Measurements from ENCODE around the gene TBX5.

Gene TBX5

DNA sequence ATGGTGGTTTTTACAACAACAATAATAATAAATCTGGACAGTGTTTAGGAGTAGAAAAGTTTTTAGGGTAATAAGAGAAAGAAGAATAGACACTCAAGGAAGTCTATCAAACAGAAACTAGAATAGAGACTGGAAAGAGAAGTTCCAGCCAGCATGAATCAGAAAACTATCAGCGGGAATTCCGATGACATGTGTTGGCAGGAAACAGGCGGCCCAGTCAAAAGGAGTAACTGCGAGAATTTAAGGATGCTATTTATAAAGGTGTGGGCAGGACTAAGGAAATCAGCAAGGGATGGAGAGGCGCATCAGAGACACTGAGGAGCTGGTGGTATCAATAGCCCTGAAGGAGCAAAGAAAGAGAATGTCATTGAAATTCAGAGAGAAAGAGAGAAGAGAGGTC lies 89.9 kb downstream of the TBX5 start:
- no peak for DNase-seq

DNA sequence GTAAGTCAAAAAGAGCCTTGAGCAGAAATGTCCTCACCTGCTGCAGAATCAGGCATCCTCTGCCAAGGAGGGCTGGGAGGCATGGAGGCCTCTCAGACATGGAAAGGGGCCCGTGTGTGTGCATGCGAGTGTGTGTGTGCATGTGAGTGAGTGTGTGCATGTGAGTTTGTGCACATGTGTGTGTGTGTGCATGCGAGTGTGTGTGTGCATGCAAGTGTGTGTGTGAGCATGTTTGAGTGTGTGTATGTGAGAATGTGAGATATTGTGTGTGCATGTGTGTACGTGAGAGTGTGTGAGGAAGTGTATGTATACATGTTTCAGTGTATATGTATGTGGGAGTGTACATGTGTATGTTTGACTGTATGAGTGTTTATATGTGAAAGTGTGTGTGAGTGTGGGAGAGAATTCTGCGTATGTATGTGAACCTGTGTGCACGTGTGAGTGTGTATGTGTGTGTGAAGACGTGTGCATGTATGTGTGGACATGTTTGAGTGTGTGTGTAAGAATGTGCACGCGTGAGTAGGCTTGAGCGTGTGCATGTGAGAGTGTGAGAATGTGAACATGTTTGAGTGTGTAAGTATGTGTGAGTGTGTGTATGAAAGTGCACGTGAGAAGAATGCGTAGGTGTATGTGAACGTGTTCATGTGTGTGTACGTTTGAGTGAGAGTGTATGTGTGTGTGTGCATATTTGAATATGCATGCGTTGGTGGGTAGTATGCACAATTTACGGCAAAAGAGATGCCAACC lies 90.8 kb downstream of the TBX5 start:
- DNase-seq = no peak

DNA sequence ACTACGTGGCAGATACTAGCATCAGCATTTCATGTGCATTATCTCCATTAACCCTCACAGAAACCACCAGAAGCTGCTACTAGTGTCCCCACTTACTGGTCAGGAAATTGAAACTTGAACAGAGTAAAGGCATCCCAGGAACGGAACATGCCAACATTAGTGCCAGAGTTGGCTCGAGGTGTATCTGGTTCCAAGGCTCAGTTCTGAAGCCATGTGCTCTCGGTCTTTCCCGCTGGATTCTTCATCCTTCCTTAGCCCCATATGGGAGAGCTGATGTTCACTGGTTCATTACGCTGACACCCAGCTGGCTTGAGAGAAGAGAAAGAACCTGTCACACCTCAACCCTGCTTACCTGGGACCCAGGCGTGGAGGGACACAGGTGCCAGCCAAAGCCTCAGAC lies 91.5 kb downstream of the TBX5 start:
- DNase-seq = no peak

DNA sequence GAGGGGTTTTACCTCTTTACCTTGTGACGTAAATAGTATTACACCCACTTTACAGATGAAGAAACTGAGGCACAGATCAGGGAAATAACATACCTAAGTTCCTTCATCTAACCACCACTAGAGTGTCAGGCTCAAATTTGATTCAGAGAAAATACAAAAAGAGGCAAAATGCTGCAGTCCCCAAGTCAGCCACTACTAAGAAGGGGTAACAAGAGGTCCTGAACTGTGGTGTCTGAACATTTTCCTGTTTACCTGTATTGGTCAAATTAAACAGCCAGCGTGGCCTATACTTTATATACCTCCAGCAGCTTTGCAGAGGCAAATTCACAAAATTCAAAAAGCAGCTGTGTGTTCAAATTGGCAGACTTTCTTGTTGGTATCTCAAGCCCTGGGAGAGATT lies 92.0 kb downstream of the TBX5 start:
- DNase-seq = no peak

DNA sequence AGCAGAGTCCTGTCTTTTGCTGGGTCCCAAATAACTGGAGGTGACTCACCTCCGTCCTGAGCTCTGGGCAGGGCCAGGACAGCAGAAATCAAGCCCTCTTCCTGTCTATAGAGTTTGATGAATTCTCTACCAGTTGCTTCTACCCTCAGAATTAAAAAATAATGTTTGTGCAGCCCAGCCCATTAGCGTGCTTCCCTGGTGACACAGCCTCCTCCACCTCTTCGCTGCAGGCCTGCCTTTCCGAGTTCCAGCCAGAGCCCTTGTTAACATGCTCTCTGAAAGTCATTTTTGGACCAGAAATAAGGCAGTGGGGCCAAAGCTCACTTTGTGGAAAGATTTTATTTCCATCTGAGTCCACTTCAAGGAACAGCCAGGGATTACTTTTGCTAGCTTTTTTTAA lies 94.0 kb downstream of the TBX5 start:
- peak; percentile 78 for DNase-seq

DNA sequence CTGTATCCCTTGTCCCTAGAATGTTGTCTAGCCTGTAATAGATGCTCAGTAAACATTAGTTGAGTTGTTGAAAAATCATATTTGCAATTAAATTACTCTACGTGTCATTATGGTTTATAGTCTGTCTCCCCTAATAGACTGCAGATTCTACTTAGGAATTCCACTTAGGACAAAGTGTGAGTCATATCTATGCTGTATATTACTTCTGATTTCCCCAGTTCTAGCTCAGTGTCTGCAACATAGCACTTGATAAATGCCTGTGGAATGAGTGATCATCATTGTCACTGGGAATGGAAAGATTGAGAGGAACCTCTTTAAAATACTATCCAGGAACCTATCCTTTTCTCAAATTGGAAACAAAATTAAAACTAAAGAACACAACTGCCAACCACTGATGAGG lies 99.3 kb downstream of the TBX5 start:
- DNase-seq = no peak

DNA sequence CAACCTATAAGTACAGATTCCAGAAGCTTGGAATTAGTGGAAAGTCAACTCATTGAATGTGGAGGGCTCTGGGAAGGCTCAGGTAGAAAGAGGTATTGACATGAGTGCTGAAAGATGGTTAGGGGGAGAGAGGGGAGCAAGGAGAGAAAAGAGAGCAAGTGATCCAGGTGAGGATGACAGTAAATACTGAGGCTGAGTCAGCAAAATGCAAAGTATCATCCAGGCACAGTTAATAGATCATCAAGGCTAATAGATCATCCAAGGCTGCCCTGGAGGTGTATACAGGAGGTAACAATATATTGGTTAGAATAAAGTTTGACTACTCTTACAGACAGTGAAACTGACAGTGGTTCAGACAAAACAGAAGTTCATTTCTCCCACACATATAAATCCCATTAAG lies 100.5 kb downstream of the TBX5 start:
- DNase-seq = no peak

Data from right forelimb (tissue), 1 donor.